ENCODE measurements around the gene CELF5. TPM values are rescaled to one million over a fixed set of nuclear protein-coding genes. Genes with fewer than 3 reads are reported as not detected.

Gene CELF5
- total and polyA plus RNA-seq, 9 of the 15 experiments (the other 6 are each of a cell fraction or from before 2014, with no cell fraction given), result 0.01 to 0.56 (median 0.22) TPM

DNA sequence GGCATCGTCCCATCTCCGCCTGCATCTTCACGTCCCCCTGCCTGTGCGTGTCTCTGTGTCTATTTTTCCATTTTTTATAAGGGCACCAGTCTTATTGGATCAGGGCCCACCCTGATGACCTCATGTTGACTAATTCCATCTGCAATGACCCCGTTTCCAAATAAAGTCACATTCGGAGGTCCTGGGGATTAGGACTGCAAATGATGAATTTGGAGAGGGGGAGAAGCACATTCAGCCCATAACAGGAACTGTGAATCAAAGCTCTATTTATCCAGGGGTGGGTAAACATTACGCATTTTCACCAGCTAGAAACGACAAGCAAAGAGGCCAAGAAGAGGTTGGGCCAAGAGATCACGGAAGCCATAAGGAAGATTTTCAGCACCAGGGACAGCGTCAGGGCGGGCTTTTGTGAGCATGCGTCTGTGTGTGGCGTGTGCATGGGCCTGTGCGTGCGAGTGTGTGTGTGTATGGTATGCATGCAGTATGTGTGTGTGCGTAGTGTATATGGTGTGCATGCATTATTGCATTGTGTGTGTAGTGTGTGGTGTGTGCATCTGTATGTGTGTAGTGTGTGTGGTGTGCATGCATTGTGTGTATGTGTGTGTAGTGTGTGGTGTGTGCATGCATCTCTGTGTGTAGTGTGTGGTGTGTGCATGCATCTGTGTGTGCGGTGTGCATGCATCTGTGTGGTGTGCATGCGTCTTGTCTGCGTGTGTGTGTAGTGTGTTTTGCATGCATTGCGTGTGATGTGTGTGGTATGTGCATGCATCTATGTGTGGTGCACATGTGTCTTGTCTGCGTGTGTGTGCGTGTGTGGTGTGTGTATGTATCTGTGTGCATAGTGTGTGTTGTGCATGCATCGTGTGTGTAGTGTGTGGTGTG is 19.6 kb downstream of the CELF5 start (continued):
- TF ChIP-seq, protein P1, sequence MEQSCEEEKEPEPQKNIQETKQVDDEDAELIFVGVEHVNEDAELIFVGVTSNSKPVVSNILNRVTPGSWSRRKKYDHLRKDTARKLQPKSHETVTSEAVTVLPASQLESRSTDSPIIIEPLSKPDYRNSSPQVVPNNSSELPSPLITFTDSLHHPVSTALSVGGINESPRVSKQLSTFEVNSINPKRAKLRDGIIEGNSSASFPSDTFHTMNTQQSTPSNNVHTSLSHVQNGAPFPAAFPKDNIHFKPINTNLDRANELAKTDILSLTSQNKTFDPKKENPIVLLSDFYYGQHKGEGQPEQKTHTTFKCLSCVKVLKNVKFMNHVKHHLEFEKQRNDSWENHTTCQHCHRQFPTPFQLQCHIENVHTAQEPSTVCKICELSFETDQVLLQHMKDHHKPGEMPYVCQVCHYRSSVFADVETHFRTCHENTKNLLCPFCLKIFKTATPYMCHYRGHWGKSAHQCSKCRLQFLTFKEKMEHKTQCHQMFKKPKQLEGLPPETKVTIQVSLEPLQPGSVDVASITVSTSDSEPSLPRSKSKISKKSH (CRISPR knock-in tag; IDR thresholded peaks at IDR 0.05), result no peak
- TF ChIP-seq ZKSCAN8 (CRISPR knock-in tag; IDR thresholded peaks at IDR 0.05) (no peak), MXD1 (CRISPR knock-in tag; IDR thresholded peaks at IDR 0.05; ENCODE audit: borderline replicate concordance, poor library complexity, severe bottlenecking) (no peak), ELF4 (CRISPR knock-in tag; IDR thresholded peaks at IDR 0.05) (peak; percentile 25; the same call in 1 of the 2 replicates), HDGF (IDR thresholded peaks at IDR 0.05) (peak; percentile 93), FOXP1 (CRISPR knock-in tag; IDR thresholded peaks at IDR 0.05) (peak; percentile 70), RCOR1 (IDR thresholded peaks at IDR 0.05; ENCODE audit: borderline replicate concordance in 1 of 2, low read depth in 2 of 2, low read length in 2 of 2) (peak in 1 of 2 experiments; percentile 41; a peak in 1 of 4 replicates), ZNF57 (CRISPR knock-in tag; IDR thresholded peaks at IDR 0.05) (no peak), KLF10 (CRISPR knock-in tag; IDR thresholded peaks at IDR 0.05) (no peak), IRF2 (CRISPR knock-in tag; IDR thresholded peaks at IDR 0.05) (0 out of 2 replicates have a peak, but pooled peaks have one; percentile 13), HBP1 (CRISPR knock-in tag; IDR thresholded peaks at IDR 0.05) (peak; percentile 78; the same call in 1 of the 2 replicates), TEAD1 (CRISPR knock-in tag; IDR thresholded peaks at IDR 0.05) (peak in 1 of 2 experiments; percentile 46; a peak in 1 of 4 replicates), CREM (IDR thresholded peaks at IDR 0.05; ENCODE audit: low read depth) (peak; percentile 51; the same call in 1 of the 2 replicates), JUNB (CRISPR knock-in tag; conservative IDR thresholded peaks at IDR 0.05) (no peak)
- TF ChIP-seq, protein P2, sequence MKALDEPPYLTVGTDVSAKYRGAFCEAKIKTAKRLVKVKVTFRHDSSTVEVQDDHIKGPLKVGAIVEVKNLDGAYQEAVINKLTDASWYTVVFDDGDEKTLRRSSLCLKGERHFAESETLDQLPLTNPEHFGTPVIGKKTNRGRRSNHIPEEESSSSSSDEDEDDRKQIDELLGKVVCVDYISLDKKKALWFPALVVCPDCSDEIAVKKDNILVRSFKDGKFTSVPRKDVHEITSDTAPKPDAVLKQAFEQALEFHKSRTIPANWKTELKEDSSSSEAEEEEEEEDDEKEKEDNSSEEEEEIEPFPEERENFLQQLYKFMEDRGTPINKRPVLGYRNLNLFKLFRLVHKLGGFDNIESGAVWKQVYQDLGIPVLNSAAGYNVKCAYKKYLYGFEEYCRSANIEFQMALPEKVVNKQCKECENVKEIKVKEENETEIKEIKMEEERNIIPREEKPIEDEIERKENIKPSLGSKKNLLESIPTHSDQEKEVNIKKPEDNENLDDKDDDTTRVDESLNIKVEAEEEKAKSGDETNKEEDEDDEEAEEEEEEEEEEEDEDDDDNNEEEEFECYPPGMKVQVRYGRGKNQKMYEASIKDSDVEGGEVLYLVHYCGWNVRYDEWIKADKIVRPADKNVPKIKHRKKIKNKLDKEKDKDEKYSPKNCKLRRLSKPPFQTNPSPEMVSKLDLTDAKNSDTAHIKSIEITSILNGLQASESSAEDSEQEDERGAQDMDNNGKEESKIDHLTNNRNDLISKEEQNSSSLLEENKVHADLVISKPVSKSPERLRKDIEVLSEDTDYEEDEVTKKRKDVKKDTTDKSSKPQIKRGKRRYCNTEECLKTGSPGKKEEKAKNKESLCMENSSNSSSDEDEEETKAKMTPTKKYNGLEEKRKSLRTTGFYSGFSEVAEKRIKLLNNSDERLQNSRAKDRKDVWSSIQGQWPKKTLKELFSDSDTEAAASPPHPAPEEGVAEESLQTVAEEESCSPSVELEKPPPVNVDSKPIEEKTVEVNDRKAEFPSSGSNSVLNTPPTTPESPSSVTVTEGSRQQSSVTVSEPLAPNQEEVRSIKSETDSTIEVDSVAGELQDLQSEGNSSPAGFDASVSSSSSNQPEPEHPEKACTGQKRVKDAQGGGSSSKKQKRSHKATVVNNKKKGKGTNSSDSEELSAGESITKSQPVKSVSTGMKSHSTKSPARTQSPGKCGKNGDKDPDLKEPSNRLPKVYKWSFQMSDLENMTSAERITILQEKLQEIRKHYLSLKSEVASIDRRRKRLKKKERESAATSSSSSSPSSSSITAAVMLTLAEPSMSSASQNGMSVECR (CRISPR knock-in tag; IDR thresholded peaks at IDR 0.05), result peak; percentile 76
- TF ChIP-seq, protein P3, sequence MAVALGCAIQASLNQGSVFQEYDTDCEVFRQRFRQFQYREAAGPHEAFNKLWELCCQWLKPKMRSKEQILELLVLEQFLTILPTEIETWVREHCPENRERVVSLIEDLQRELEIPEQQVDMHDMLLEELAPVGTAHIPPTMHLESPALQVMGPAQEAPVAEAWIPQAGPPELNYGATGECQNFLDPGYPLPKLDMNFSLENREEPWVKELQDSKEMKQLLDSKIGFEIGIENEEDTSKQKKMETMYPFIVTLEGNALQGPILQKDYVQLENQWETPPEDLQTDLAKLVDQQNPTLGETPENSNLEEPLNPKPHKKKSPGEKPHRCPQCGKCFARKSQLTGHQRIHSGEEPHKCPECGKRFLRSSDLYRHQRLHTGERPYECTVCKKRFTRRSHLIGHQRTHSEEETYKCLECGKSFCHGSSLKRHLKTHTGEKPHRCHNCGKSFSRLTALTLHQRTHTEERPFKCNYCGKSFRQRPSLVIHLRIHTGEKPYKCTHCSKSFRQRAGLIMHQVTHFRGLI (CRISPR knock-in tag; IDR thresholded peaks at IDR 0.05), result no peak

Data from K562 (cell line).